KOPT-K1 (cell line): ENCODE data around the gene GSG1L.

Source experiments
- H3K27ac ChIP-seq: fragments of 200-600 bp; sonication (generic); 2 replicates; pipeline ENCODE4 v1.5.1; 2016; ENCODE audit warnings: antibody characterized with exemption, mild to moderate bottlenecking, low read depth, low read length; ENCODE audit not compliant: poor library complexity, severe bottlenecking
- H3K36me3 ChIP-seq: fragments of 200-600 bp; sonication (generic); 2 replicates; pipeline ENCODE4 v1.5.1; 2017; ENCODE audit warnings: antibody characterized with exemption, mild to moderate bottlenecking, low read length, moderate library complexity; ENCODE audit not compliant: insufficient read depth
- H3K9me3 ChIP-seq: fragments of 200-600 bp; sonication (generic); 2 replicates; pipeline ENCODE4 v1.5.1; 2017; ENCODE audit warnings: antibody characterized with exemption, low read length, mild to moderate bottlenecking; ENCODE audit not compliant: insufficient read depth, poor library complexity, severe bottlenecking

Gene GSG1L

DNA sequence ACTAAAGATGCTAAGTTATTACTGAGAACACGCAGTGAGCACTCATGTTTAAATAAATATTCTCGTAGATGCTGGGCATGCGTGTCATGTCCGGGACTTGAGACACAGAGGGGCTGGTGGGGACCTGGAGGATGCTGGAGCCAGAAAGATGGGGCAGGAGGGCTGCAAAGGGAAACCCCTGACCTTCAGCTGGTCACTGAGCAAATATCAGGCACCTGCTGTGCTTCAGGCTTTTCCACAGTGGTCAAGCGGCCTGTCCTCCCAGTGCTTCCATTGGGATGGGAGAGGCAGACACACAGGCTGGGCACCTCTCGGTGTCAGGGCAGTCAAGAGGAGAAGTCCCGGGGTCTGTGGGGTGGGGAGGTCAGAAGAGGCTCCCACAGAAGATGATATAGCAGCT is 211.4 kb downstream of the GSG1L start:
- H3K27ac ChIP-seq, result no peak overlapping the region
- H3K9me3 ChIP-seq, result peaks cover 3% of the 10 kb centered on the region
- H3K36me3 ChIP-seq, result no peaks in the 10 kb centered on the region

GRCh38 chr16:27851586-27851985 is 211.9 kb downstream of the GSG1L start:
- peaks cover 5% of the 10 kb centered on the region for H3K9me3 ChIP-seq
- no peak overlapping the region for H3K27ac ChIP-seq
- H3K36me3 ChIP-seq, result no peaks in the 10 kb centered on the region

- no peak overlapping the region for H3K27ac ChIP-seq
- no peaks in the 10 kb centered on the region for H3K36me3 ChIP-seq
- H3K9me3 ChIP-seq, result peaks cover 5% of the 10 kb centered on the region
Measured at GRCh38 chr16:27849621-27850020, 213.9 kb downstream of the GSG1L start.

GRCh38 chr16:27847030-27847550 is 216.4 kb downstream of the GSG1L start:
- peaks cover 5% of the 10 kb centered on the region for H3K9me3 ChIP-seq
- H3K27ac ChIP-seq, result no peak overlapping the region
- no peaks in the 10 kb centered on the region for H3K36me3 ChIP-seq

DNA sequence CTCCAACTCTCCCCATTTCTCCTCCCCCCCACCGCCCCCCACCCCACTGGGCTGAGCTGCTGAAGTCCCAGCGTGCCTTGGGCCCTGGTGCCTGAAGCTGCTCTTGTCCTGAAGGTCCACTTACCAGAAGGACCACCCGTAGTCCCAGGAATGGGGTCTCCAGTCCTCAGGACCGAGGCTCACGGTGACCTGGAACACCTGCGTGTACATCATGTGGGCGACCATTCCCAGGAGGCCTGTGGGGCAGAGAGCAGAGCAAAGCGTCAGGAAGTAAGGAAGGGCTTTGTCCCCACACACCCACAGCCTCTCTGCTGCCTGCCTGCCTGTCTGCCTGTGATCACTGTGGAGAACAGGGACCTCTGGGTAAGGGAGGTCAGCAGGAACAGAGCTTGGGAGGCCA is 218.7 kb downstream of the GSG1L start:
- no peak overlapping the region for H3K27ac ChIP-seq
- no peaks in the 10 kb centered on the region for H3K36me3 ChIP-seq
- H3K9me3 ChIP-seq, result peaks cover 5% of the 10 kb centered on the region

GRCh38 chr16:27843800-27844199 is 219.7 kb downstream of the GSG1L start:
- no peaks in the 10 kb centered on the region for H3K36me3 ChIP-seq
- H3K27ac ChIP-seq, result no peak overlapping the region
- H3K9me3 ChIP-seq, result peaks cover 5% of the 10 kb centered on the region

- Histone ChIP-seq H3K9me3 (peaks cover 4% of the 10 kb centered on the region), H3K27ac (no peak overlapping the region), H3K36me3 (no peaks in the 10 kb centered on the region)
Measured at GRCh38 chr16:27841911-27842310, 221.6 kb downstream of the GSG1L start.

GRCh38 chr16:27841061-27841801 is 222.3 kb downstream of the GSG1L start:
- Histone ChIP-seq H3K27ac (no peak overlapping the region), H3K36me3 (no peaks in the 10 kb centered on the region), H3K9me3 (peaks cover 3% of the 10 kb centered on the region)

- H3K9me3 ChIP-seq, result peaks cover 3% of the 10 kb centered on the region
- no peaks in the 10 kb centered on the region for H3K36me3 ChIP-seq
- no peak overlapping the region for H3K27ac ChIP-seq
Measured at GRCh38 chr16:27840311-27841060, 223.0 kb downstream of the GSG1L start.

DNA sequence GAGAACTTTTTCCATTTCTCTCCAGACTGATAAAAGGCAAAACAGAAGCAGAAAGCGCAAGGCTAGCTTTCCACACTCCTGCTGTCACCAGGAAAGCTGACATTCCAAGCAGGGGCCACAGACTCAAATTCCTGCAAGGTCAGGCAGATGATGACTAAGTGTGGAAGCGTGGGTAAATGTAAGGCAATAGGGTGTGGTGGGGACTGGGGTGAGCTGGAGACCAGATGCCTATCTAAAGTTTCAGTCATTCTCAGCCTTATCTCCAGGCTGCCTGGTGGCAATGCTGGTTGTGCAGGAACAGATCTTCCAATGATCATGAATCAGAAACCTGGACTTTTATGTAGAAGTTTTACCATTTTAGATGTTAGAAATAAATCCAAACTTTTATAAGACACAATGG is 224.1 kb downstream of the GSG1L start:
- Histone ChIP-seq H3K36me3 (no peaks in the 10 kb centered on the region), H3K27ac (no peak overlapping the region), H3K9me3 (peaks cover 3% of the 10 kb centered on the region)

DNA sequence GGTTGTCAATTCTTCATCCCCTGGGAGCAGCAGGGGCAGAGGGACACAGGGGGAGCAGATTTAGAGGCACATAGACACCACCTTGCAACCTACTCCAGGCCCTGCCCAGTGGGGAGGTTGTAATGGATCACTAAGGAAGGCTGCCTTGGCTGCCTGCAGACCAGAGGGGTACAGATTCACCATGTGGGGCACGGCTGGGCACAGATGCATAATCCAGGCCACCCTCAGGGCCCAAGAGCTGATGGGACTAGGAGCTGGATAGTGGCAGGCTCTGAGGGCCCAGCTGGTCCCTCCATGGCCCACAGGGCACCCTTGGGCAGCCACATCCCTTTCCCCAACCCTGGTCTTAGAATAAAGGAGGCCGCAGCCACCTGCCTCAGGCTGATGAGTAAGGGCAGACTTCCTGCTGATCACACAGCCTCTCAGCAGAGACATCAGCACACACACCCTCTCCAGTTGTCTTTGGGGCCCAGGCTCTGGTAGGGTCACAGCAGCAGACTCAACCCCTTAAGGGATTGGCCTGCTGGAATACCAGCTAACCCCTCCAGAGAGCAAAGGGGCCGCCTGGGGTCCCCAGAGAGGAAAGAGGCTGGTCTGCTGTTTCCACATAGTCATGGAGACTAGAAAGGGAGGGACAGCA is 224.9 kb downstream of the GSG1L start:
- Histone ChIP-seq H3K36me3 (no peaks in the 10 kb centered on the region), H3K27ac (no peak overlapping the region), H3K9me3 (peaks cover 3% of the 10 kb centered on the region)

GRCh38 chr16:27829975-27830374 is 233.5 kb downstream of the GSG1L start:
- Histone ChIP-seq H3K36me3 (no peaks in the 10 kb centered on the region), H3K9me3 (peaks cover 22% of the 10 kb centered on the region), H3K27ac (no peak overlapping the region)

DNA sequence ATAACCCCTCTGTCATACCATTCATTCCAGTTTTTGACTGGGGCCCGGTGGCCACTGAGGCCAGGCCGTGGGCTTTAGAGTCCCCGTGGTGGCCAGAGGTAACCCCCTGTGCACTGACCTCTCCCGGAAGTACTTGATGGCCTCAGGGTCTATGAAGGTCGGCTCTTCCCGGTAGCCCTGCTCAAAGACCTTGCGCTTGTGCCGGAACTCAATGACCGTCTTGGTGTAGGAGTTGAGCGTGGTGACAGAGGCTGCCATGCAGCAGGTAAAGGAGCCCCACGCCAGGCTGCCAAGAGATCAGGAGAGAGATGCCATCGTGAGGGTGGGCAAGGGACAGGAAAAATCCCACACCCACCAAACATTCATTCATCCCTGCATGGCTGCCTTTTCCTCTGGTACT is 234.8 kb downstream of the GSG1L start:
- H3K36me3 ChIP-seq, result no peaks in the 10 kb centered on the region
- H3K9me3 ChIP-seq, result peaks cover 22% of the 10 kb centered on the region
- H3K27ac ChIP-seq, result no peak overlapping the region

DNA sequence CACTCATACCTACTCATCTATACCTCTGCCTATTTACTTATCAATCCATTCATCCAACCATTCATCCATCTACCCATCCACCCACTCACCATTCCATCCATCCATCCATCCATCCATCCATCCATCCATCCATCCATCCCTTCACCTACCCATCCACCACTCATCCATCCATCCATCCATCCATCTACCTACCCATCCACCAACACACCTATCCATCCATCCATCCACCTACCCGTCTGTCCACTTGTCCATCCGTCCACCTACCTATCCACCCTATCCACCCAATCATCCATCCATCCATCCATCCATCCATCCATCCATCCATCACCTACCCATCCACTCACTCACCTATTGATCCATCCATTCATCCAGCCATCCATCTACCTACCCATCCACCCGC is 235.7 kb downstream of the GSG1L start:
- no peaks in the 10 kb centered on the region for H3K36me3 ChIP-seq
- H3K27ac ChIP-seq, result no peak overlapping the region
- peaks cover 22% of the 10 kb centered on the region for H3K9me3 ChIP-seq

- Histone ChIP-seq H3K9me3 (peaks cover 22% of the 10 kb centered on the region), H3K36me3 (no peaks in the 10 kb centered on the region), H3K27ac (no peak overlapping the region)
Measured at GRCh38 chr16:27826893-27827289, 236.6 kb downstream of the GSG1L start.
